GM21447 (cell line): Measurements from ENCODE around the gene ATXN7.

Source experiments
- ATAC-seq: cut with Tn5 transposase; IDR thresholded peaks from one replicate; pipeline ENCODE4 v1.9.1; 2021; ENCODE audit not compliant: unreplicated experiment

The ATXN7 gene

GRCh38 chr3:64011685-64012084, 148.0 kb downstream of the ATXN7 start:
- ATAC-seq, result no peak

GRCh38 chr3:64016941-64017620, 153.4 kb downstream of the ATXN7 start:
- no peak for ATAC-seq

- no peak for ATAC-seq
Observed at GRCh38 chr3:64019271-64019670, 155.6 kb downstream of the ATXN7 start.

- no peak for ATAC-seq
Observed at GRCh38 chr3:64019879-64020278, 156.2 kb downstream of the ATXN7 start.

- ATAC-seq, result no peak
Observed at GRCh38 chr3:64021922-64022321, 158.3 kb downstream of the ATXN7 start.

- no peak for ATAC-seq
Observed at GRCh38 chr3:64022451-64023186, 159.0 kb downstream of the ATXN7 start.

- peak; percentile 96 for ATAC-seq
Observed at GRCh38 chr3:64023187-64023860, 159.7 kb downstream of the ATXN7 start, which contains the start of gene PSMD6. Gene PSMD6 (minus strand): TSS chr3:64023494. CDS start chr3:64023419, 75 bp downstream.

- ATAC-seq, result no peak
Observed at GRCh38 chr3:64023861-64024223, 160.2 kb downstream of the ATXN7 start.

- ATAC-seq, result no peak
Observed at GRCh38 chr3:64026346-64026745, 162.7 kb downstream of the ATXN7 start.

GRCh38 chr3:64027658-64028057, 164.0 kb downstream of the ATXN7 start:
- ATAC-seq, result no peak

- no peak for ATAC-seq
Observed at GRCh38 chr3:64028754-64029153, 165.1 kb downstream of the ATXN7 start.

- no peak for ATAC-seq
Observed at GRCh38 chr3:64029287-64029686, 165.6 kb downstream of the ATXN7 start.

GRCh38 chr3:64030741-64031140, 167.1 kb downstream of the ATXN7 start:
- ATAC-seq, result peak; percentile 94

GRCh38 chr3:64031540-64032508, 168.2 kb downstream of the ATXN7 start:
- ATAC-seq, result no peak

GRCh38 chr3:64033069-64033468, 169.4 kb downstream of the ATXN7 start:
- no peak for ATAC-seq

- no peak for ATAC-seq
Observed at GRCh38 chr3:64037084-64037483, 173.4 kb downstream of the ATXN7 start.

GRCh38 chr3:64038253-64038767, 174.6 kb downstream of the ATXN7 start:
- ATAC-seq, result no peak

GRCh38 chr3:64039332-64039731, 175.7 kb downstream of the ATXN7 start:
- no peak for ATAC-seq

GRCh38 chr3:64039981-64040733, 176.5 kb downstream of the ATXN7 start:
- no peak for ATAC-seq

- ATAC-seq, result no peak
Observed at GRCh38 chr3:64042952-64043351, 179.3 kb downstream of the ATXN7 start.
